HepG2 (cell line): ENCODE data around the gene DCLK1. TPM values are rescaled to one million over a fixed set of nuclear protein-coding genes. Genes with fewer than 3 reads are reported as not detected.

Source experiments
- ATAC-seq: fragments of 200-7000 bp; cut with Tn5 transposase; 3 replicates; pipeline ENCODE4 v1.9.1; 2020; ENCODE audit warnings: mild to moderate bottlenecking, moderate library complexity
- BruUV-seq: library from RNA; stranded (reverse); fragments of 400-500 nt; replicated peaks from 2 replicates; lab custom pipeline; 2021; lab: Mats Ljungman, UMichigan
- CTCF ChIA-PET: fragments of 300-600 bp; formaldehyde crosslinking; extraction: SDS; loops from one replicate; lab custom pipeline; 2021; ENCODE audit warnings: low total read pairs, inconsistent platforms, low intra/inter-chr PET ratio; lab: Yijun Ruan, JAX
- POLR2A ChIA-PET: fragments of 350-600 bp; sonication (Branson Sonifier 250); formaldehyde crosslinking; loops from one replicate; lab custom pipeline; 2020; ENCODE audit warnings: antibody characterized with exemption, inconsistent platforms; lab: Yijun Ruan, JAX
- DNase-seq: peaks from one replicate; pipeline ENCODE4 v3.0.0-alpha.2; 2015; ENCODE audit warnings: low spot score
- FAIRE-seq: peaks from 3 replicates; lab custom pipeline; 2011; peaks lifted over from hg19 to GRCh38; lab: Jason Lieb, UNC
- H2AFZ ChIP-seq: one replicate; pipeline ENCODE4 v1.6.1; 2011; ENCODE audit warnings: low read length, inconsistent platforms
- H3K27ac ChIP-seq: fragments of 300-600 bp; 3 replicates; pipeline ENCODE4 v1.8.0; 2011; ENCODE audit warnings: mixed run types, mild to moderate bottlenecking, mixed read lengths, low read length, inconsistent platforms; ENCODE audit not compliant: insufficient read depth; ENCODE audit errors: extremely low read length
- H3K27me3 ChIP-seq, 2 experiments: fragments of 200-600 bp in 1 of 2; 2 replicates in 1 of 2; 3 replicates in 1 of 2; pipeline versions ENCODE4 v1.6.0 to v1.8.0; 2011; ENCODE audit warnings: low read length in 2 of 2, mild to moderate bottlenecking in 2 of 2, moderate library complexity in 2 of 2, inconsistent platforms in 1 of 2; ENCODE audit not compliant: insufficient read depth in 2 of 2, control insufficient read depth in 1 of 2
- H3K36me3 ChIP-seq, 2 experiments: fragments of 200-600 bp in 1 of 2; replicated peaks in 1 of 2; 2 replicates in 1 of 2; 3 replicates in 1 of 2; pipeline versions ENCODE4 v1.5.1 to v1.8.0; 2011; ENCODE audit warnings: low read length in 2 of 2, inconsistent platforms in 1 of 2; ENCODE audit not compliant: insufficient read depth in 2 of 2, control insufficient read depth in 1 of 2
- H3K4me1 ChIP-seq: 2 replicates; pipeline ENCODE4 v1.5.1; 2012; ENCODE audit warnings: low read length, inconsistent platforms; ENCODE audit not compliant: insufficient read depth
- H3K4me2 ChIP-seq: 2 replicates; pipeline ENCODE4 v1.6.0; 2011; ENCODE audit warnings: low read depth, low read length, inconsistent platforms
- H3K4me3 ChIP-seq, 3 experiments: fragments of 200-600 bp in 1 of 3; sonication (generic), shearing (Covaris generic) in 1 of 3; replicated peaks in 1 of 3; 2 replicates each; pipeline ENCODE4 v1.5.1; 2011 to 2016; ENCODE audit warnings: low read length in 3 of 3, inconsistent platforms in 2 of 3, low read depth in 2 of 3, mild to moderate bottlenecking in 2 of 3, control low read depth in 1 of 3, mixed read lengths in 1 of 3; ENCODE audit not compliant: insufficient read depth in 1 of 3
- H3K79me2 ChIP-seq: one replicate; pipeline ENCODE4 v1.6.1; 2011; ENCODE audit warnings: low read length, inconsistent platforms; ENCODE audit not compliant: insufficient read depth
- H3K9ac ChIP-seq: 2 replicates; pipeline ENCODE4 v1.6.0; 2011; ENCODE audit warnings: mild to moderate bottlenecking, low read depth, low read length, inconsistent platforms; ENCODE audit not compliant: insufficient read depth
- H3K9me3 ChIP-seq: 2 replicates; pipeline ENCODE4 v1.5.1; 2012; ENCODE audit warnings: mild to moderate bottlenecking, low read length
- H4K20me1 ChIP-seq: 2 replicates; pipeline ENCODE4 v1.6.0; 2011; ENCODE audit warnings: inconsistent platforms, mild to moderate bottlenecking, low read length, moderate library complexity; ENCODE audit not compliant: insufficient read depth
- CHCHD3 ChIP-seq: sonication (generic); formaldehyde crosslinking; IDR thresholded peaks from 2 replicates; pipeline ENCODE4 v1.8.0; 2022; ENCODE audit warnings: mild to moderate bottlenecking, missing genetic modification reagents, moderate library complexity
- TRIM24 ChIP-seq: sonication (generic); formaldehyde crosslinking; IDR thresholded peaks from 2 replicates; pipeline ENCODE4 v1.8.0; 2022; ENCODE audit warnings: mild to moderate bottlenecking, missing genetic modification reagents
- ZBTB38 ChIP-seq: sonication (generic); formaldehyde crosslinking; IDR thresholded peaks from 2 replicates; pipeline ENCODE4 v1.5.1; 2020; ENCODE audit warnings: mild to moderate bottlenecking, missing genetic modification reagents
- ZBTB44 ChIP-seq: sonication (generic); formaldehyde crosslinking; IDR thresholded peaks from 2 replicates; pipeline ENCODE4 v1.4.0; 2020; ENCODE audit warnings: missing genetic modification reagents
- ZNF446 ChIP-seq: sonication (generic); formaldehyde crosslinking; IDR thresholded peaks from 2 replicates; pipeline ENCODE4 v1.5.0; 2020; ENCODE audit warnings: mild to moderate bottlenecking, missing genetic modification reagents
- ZNF556 ChIP-seq: sonication (generic); formaldehyde crosslinking; IDR thresholded peaks from 2 replicates; pipeline ENCODE4 v1.4.0; 2020; ENCODE audit warnings: mild to moderate bottlenecking, missing genetic modification reagents, borderline replicate concordance
- ZNF790 ChIP-seq: sonication (generic); formaldehyde crosslinking; IDR thresholded peaks from 2 replicates; pipeline ENCODE4 v1.8.0; 2022; ENCODE audit warnings: missing genetic modification reagents, mild to moderate bottlenecking, borderline replicate concordance
- WGBS: methylation state at CpG from one replicate; pipeline ENCODE4 v1.1.6; 2017; ENCODE audit warnings: low lambda C conversion rate; 5-methylcytosine and 5-hydroxymethylcytosine counted together
- in situ Hi-C: cut with HindIII; loops from 2 replicates; pipeline ENCODE4 v1.10.0; 2017; ENCODE audit warnings: low pct_unique_long_range_greater_than_20kb; ENCODE audit not compliant: extremely low pct_ligation_motif_present
- intact Hi-C: fragments of 100-400 bp; cut with micrococcal nuclease; formaldehyde crosslinking; loops from one replicate; pipeline ENCODE4 v1.10.0; 2022; ENCODE audit not compliant: unreplicated experiment
- polyA plus RNA-seq, 8 experiments: library from polyadenylated mRNA; depleted of rRNA in 3 of 8; stranded (reverse) in 7 of 8; unstranded in 1 of 8; fragments of >200 nt; fragmentation: Illumina TruSeq in 4 of 8; extraction: Trizol in 4 of 8; gene quantifications; 2 replicates each; pipeline versions ENCODE4 v1.2.1 to v1.2.3, GENCODE V29; 2011 to 2016; ENCODE audit warnings: low read depth in 4 of 8, missing spikeins in 1 of 8, mixed read lengths in 1 of 8; ENCODE audit not compliant: insufficient read depth in 1 of 8
- total RNA-seq, 5 experiments: library from RNA; depleted of rRNA; stranded (reverse); fragments of >200 nt; fragmentation: Illumina TruSeq; extraction: Trizol; gene quantifications; 2 replicates each; pipeline ENCODE4 v1.2.3, GENCODE V29; 2016; ENCODE audit warnings: low read depth in 1 of 5
- TF ChIP-seq, protein P1 (sequence below): IDR thresholded peaks from 2 replicates; pipeline ENCODE4 v1.6.1; 2016

Gene DCLK1
- total and polyA plus RNA-seq, 2 of the 13 experiments (the other 11 are each of a cell fraction or from before 2014, with no cell fraction given) = not detected

GRCh38 chr13:36026531-36026930 lies 104.7 kb downstream of the DCLK1 start:
- Histone ChIP-seq H3K4me2 (no peak overlapping the region), H3K9ac (no peak overlapping the region), H3K27me3 (no peaks in the 10 kb centered on the region), H3K36me3 (no peaks in the 10 kb centered on the region), H3K4me1 (no peaks in the 10 kb centered on the region), H3K79me2 (no peaks in the 10 kb centered on the region), H4K20me1 (no peaks in the 10 kb centered on the region), H2AFZ (no peak overlapping the region), H3K9me3 (no peaks in the 10 kb centered on the region), H3K27ac (no peak overlapping the region), H3K4me3 (no peak overlapping the region)
- ATAC-seq = no peak
- BruUV-seq = no TSS peak
- no peak for TF ChIP-seq ZNF446 (CRISPR knock-in tag)
- TF ChIP-seq ZBTB38 (CRISPR knock-in tag) = no peak
- no peak for TF ChIP-seq TRIM24 (CRISPR knock-in tag)
- TF ChIP-seq ZBTB44 (CRISPR knock-in tag) = no peak
- TF ChIP-seq, protein P1, sequence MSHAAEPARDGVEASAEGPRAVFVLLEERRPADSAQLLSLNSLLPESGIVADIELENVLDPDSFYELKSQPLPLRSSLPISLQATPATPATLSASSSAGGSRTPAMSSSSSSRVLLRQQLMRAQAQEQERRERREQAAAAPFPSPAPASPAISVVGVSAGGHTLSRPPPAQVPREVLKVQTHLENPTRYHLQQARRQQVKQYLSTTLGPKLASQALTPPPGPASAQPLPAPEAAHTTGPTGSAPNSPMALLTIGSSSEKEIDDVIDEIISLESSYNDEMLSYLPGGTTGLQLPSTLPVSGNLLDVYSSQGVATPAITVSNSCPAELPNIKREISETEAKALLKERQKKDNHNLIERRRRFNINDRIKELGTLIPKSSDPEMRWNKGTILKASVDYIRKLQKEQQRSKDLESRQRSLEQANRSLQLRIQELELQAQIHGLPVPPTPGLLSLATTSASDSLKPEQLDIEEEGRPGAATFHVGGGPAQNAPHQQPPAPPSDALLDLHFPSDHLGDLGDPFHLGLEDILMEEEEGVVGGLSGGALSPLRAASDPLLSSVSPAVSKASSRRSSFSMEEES (CRISPR knock-in tag) = no peak
- no peak for TF ChIP-seq ZNF556 (CRISPR knock-in tag)
- TF ChIP-seq ZNF790 (CRISPR knock-in tag) = no peak
- no peak for TF ChIP-seq CHCHD3
- 0% methylated on average over 2 of the region's 2 CpGs for WGBS
- in situ Hi-C loops = no loop called here
- ChIA-PET POLR2A (no interaction called here), CTCF (no interaction called here)
- no peak for FAIRE-seq
- intact Hi-C loops = no loop called here
- no peak for DNase-seq
